A673 (cell line): ENCODE data around the gene NEDD9. TPM values are rescaled to one million over a fixed set of nuclear protein-coding genes. Genes with fewer than 3 reads are reported as not detected.

Experiments
- BruUV-seq: library from RNA; stranded (reverse); fragments of 400-500 nt; replicated peaks from 2 replicates; lab custom pipeline; 2021; lab: Mats Ljungman, UMichigan
- CTCF ChIA-PET: fragments of 300-600 bp; sonication (Branson Sonifier 250); formaldehyde crosslinking; loops from one replicate; lab custom pipeline; 2022; ENCODE audit warnings: antibody characterized with exemption; lab: Charles Lee
- POLR2A ChIA-PET: fragments of 300-600 bp; sonication (Branson Sonifier 250); formaldehyde crosslinking; loops from one replicate; lab custom pipeline; 2022; ENCODE audit warnings: antibody characterized with exemption; ENCODE audit not compliant: low non-redundant PET; lab: Charles Lee
- DNase-seq: peaks from one replicate; pipeline ENCODE4 v3.0.0-alpha.2; 2015; ENCODE audit warnings: low spot score
- H3K27ac ChIP-seq: fragments of 200-600 bp; sonication (generic); 2 replicates; pipeline ENCODE4 v1.5.1; 2016; ENCODE audit warnings: mixed run types, low read depth, mild to moderate bottlenecking, mixed read lengths, antibody characterized with exemption, low read length; ENCODE audit not compliant: poor library complexity, severe bottlenecking
- H3K27me3 ChIP-seq: fragments of 200-600 bp; sonication (generic); replicated peaks from 2 replicates; pipeline ENCODE4 v1.6.1; 2017; ENCODE audit warnings: mixed run types, low read depth, mild to moderate bottlenecking, mixed read lengths, antibody characterized with exemption, low read length; ENCODE audit not compliant: insufficient read depth, poor library complexity
- H3K36me3 ChIP-seq: fragments of 200-600 bp; sonication (generic); 2 replicates; pipeline ENCODE4 v1.6.1; 2016; ENCODE audit warnings: mixed run types, mild to moderate bottlenecking, mixed read lengths, antibody characterized with exemption, low read length; ENCODE audit not compliant: insufficient read depth, poor library complexity, severe bottlenecking
- H3K4me1 ChIP-seq: fragments of 200-600 bp; sonication (generic); 2 replicates; pipeline ENCODE4 v1.6.1; 2017; ENCODE audit warnings: mixed run types, mild to moderate bottlenecking, mixed read lengths, antibody characterized with exemption, low read length; ENCODE audit not compliant: insufficient read depth, poor library complexity, severe bottlenecking
- H3K4me3 ChIP-seq: fragments of 200-600 bp; sonication (generic); 2 replicates; pipeline ENCODE4 v1.5.1; 2016; ENCODE audit warnings: low read depth, mixed run types, mild to moderate bottlenecking, mixed read lengths, low read length; ENCODE audit not compliant: poor library complexity, severe bottlenecking
- H3K9me3 ChIP-seq: fragments of 200-600 bp; sonication (generic); 2 replicates; pipeline ENCODE4 v1.6.1; 2016; ENCODE audit warnings: mixed run types, low read depth, mild to moderate bottlenecking, mixed read lengths, antibody characterized with exemption, low read length; ENCODE audit not compliant: poor library complexity, severe bottlenecking
- CTCF ChIP-seq: fragments of 300-800, 200-600 bp; sonication (generic); conservative IDR thresholded peaks from 2 replicates; pipeline ENCODE4 v1.5.1; 2017; ENCODE audit warnings: low read depth, mild to moderate bottlenecking, antibody characterized with exemption, low read length, moderate library complexity, mixed read lengths
- EZH2 ChIP-seq: fragments of 200-600 bp; sonication (generic); IDR thresholded peaks from 2 replicates; pipeline ENCODE4 v1.6.1; 2017; ENCODE audit warnings: borderline replicate concordance, low read depth, mild to moderate bottlenecking, mixed read lengths, antibody characterized with exemption, low read length; ENCODE audit not compliant: poor library complexity, severe bottlenecking
- intact Hi-C: fragments of 100-400 bp; cut with micrococcal nuclease; formaldehyde crosslinking; loops from one replicate; pipeline ENCODE4 v1.10.0; 2022; ENCODE audit not compliant: unreplicated experiment
- total RNA-seq: library from RNA; stranded (reverse); gene quantifications from 2 replicates; pipeline ENCODE4 v1.2.3, GENCODE V29; 2021

The NEDD9 gene
- total RNA-seq, 1 experiment from 2014 or later, result 6.6 TPM

- no peaks in the 10 kb centered on the region for H3K36me3 ChIP-seq
- no peak for DNase-seq
- H3K4me1 ChIP-seq, result no peaks in the 10 kb centered on the region
- ChIA-PET POLR2A (no interaction called here), CTCF (no interaction called here)
- H3K27me3 ChIP-seq, result no peaks in the 10 kb centered on the region
- no TSS peak for BruUV-seq
- H3K27ac ChIP-seq, result no peak overlapping the region
- TF ChIP-seq EZH2, result no peak
- TF ChIP-seq CTCF, result no peak
- intact Hi-C loops, result loop anchor here (10.0 kb wide), 1 partner anchor 239 kb away; no protein-coding TSS in a partner anchor
- no peaks in the 10 kb centered on the region for H3K9me3 ChIP-seq
- H3K4me3 ChIP-seq, result no peak overlapping the region
Measured at GRCh38 chr6:11255610-11256009, 23.1 kb upstream of the NEDD9 start.

GRCh38 chr6:11253594-11253993 lies 21.1 kb upstream of the NEDD9 start:
- H3K27ac ChIP-seq, result no peak overlapping the region
- TF ChIP-seq CTCF, result no peak
- TF ChIP-seq EZH2, result no peak
- DNase-seq, result no peak
- intact Hi-C loops, result loop anchor here (10.0 kb wide), 1 partner anchor 241 kb away; no protein-coding TSS in a partner anchor
- BruUV-seq, result no TSS peak
- H3K9me3 ChIP-seq, result no peaks in the 10 kb centered on the region
- ChIA-PET CTCF (no interaction called here), POLR2A (no interaction called here)
- H3K27me3 ChIP-seq, result no peaks in the 10 kb centered on the region
- no peaks in the 10 kb centered on the region for H3K4me1 ChIP-seq
- H3K36me3 ChIP-seq, result no peaks in the 10 kb centered on the region
- H3K4me3 ChIP-seq, result no peak overlapping the region

DNA sequence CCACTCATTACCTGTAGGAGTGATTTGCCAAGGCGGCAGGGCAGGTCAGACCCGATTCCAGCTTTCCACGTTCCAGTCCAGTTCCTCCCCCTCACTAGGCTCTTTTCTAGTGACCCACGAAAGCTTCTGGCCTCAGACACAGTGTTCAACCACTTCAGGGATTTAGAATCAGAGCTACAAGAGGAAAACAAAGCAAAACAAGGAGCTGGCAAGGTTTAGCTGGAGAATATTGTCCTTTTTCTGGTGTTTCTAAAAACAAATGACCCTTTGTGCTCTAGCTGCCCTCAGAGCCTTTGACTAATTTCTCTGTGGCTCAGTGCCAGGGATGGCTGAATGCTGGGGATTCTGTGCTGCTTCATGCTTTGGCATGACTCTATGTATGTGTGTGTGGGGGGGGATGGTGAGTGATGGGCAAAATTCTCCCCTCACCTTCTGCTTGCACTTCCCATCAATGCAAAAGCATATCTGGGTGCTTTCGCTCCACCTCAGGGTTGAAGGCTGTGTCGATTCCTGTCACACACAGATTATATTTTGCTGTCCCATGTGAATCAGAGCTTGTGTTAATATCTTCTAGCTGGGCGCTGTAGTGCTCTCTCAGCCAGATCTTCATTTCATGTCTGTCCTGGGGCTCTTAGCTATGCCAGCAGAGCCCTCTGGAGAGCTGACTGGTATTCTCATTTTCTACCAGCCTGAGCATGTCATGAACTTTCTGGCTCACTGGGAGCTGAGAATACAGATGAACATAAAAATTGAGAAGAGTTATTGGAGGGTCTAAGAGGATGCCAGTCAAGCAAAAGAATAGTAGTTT lies 19.3 kb upstream of the NEDD9 start:
- H3K9me3 ChIP-seq, result no peaks in the 10 kb centered on the region
- no peaks in the 10 kb centered on the region for H3K4me1 ChIP-seq
- no TSS peak for BruUV-seq
- H3K27me3 ChIP-seq, result no peaks in the 10 kb centered on the region
- DNase-seq, result no peak
- no peak for TF ChIP-seq CTCF
- TF ChIP-seq EZH2, result no peak
- no peak overlapping the region for H3K27ac ChIP-seq
- H3K36me3 ChIP-seq, result no peaks in the 10 kb centered on the region
- no peak overlapping the region for H3K4me3 ChIP-seq
- intact Hi-C loops, result loop anchor here (10.0 kb wide), 1 partner anchor 243 kb away; no protein-coding TSS in a partner anchor
- CTCF ChIA-PET, result no interaction called here
- POLR2A ChIA-PET, result no interaction called here
